WTC11 (cell line): Measurements from ENCODE around the gene XKR7. TPM values are rescaled to one million over a fixed set of nuclear protein-coding genes. Genes with fewer than 3 reads are reported as not detected.

Experiments
- ATAC-seq: fragments of 200-7000 bp; cut with Tn5 transposase; 2 replicates; pipeline ENCODE4 v1.10.0; 2021; ENCODE audit warnings: mild to moderate bottlenecking, moderate library complexity
- CTCF ChIA-PET: fragments of 300-600 bp; sonication (Branson Sonifier 250); formaldehyde crosslinking; loops from one replicate; lab custom pipeline; 2021; ENCODE audit warnings: antibody characterized with exemption; lab: Charles Lee
- POLR2A ChIA-PET: fragments of 350-600 bp; sonication (Branson Sonifier 250); formaldehyde crosslinking; loops from one replicate; lab custom pipeline; 2021; ENCODE audit warnings: antibody characterized with exemption; lab: Charles Lee
- DNase-seq: peaks from one replicate; pipeline ENCODE4 v3.0.0; 2021; ENCODE audit warnings: low spot score
- H3K27ac Mint-ChIP-seq: 2 replicates; pipeline ENCODE4 v1.8.0; 2021; ENCODE audit warnings: mixed read lengths
- H3K27me3 Mint-ChIP-seq: 2 replicates; pipeline ENCODE4 v1.8.0; 2021; ENCODE audit warnings: low read depth, mild to moderate bottlenecking, moderate library complexity, mixed read lengths
- H3K36me3 Mint-ChIP-seq: 2 replicates; pipeline ENCODE4 v1.8.0; 2021; ENCODE audit warnings: mixed read lengths
- H3K4me1 Mint-ChIP-seq: 2 replicates; pipeline ENCODE4 v1.8.0; 2022; ENCODE audit warnings: mixed read lengths
- H3K4me3 Mint-ChIP-seq: 2 replicates; pipeline ENCODE4 v1.8.0; 2021; ENCODE audit warnings: mild to moderate bottlenecking, moderate library complexity, mixed read lengths
- H3K9me3 Mint-ChIP-seq: 2 replicates; pipeline ENCODE4 v1.8.0; 2021; ENCODE audit warnings: mixed read lengths
- AFF4 ChIP-seq: sonication (generic); formaldehyde crosslinking; IDR thresholded peaks from 2 replicates; pipeline ENCODE4 v1.8.1; 2023; ENCODE audit warnings: mild to moderate bottlenecking, missing genetic modification reagents, borderline replicate concordance
- ELF4 ChIP-seq: sonication (generic); formaldehyde crosslinking; IDR thresholded peaks from 2 replicates; pipeline ENCODE4 v1.8.1; 2022; ENCODE audit warnings: low read depth, mild to moderate bottlenecking, moderate library complexity, missing genetic modification reagents
- ETV6 ChIP-seq: sonication (generic); formaldehyde crosslinking; IDR thresholded peaks from 2 replicates; pipeline ENCODE4 v1.8.1; 2022; ENCODE audit warnings: mild to moderate bottlenecking, missing genetic modification reagents
- FOXJ3 ChIP-seq: sonication (generic); formaldehyde crosslinking; IDR thresholded peaks from 2 replicates; pipeline ENCODE4 v1.9.0; 2021; ENCODE audit warnings: missing genetic modification reagents, mild to moderate bottlenecking, borderline replicate concordance
- FOXP4 ChIP-seq: sonication (generic); formaldehyde crosslinking; IDR thresholded peaks from 2 replicates; pipeline ENCODE4 v1.8.0; 2022; ENCODE audit warnings: mild to moderate bottlenecking, missing genetic modification reagents
- JUN ChIP-seq: sonication (generic); formaldehyde crosslinking; IDR thresholded peaks from 2 replicates; pipeline ENCODE4 v1.8.0; 2023; ENCODE audit warnings: mild to moderate bottlenecking, missing genetic modification reagents
- KAT7 ChIP-seq: sonication (generic); formaldehyde crosslinking; IDR thresholded peaks from 2 replicates; pipeline ENCODE4 v1.8.1; 2023; ENCODE audit warnings: missing genetic modification reagents, mild to moderate bottlenecking, borderline replicate concordance
- NFE2L1 ChIP-seq: sonication (generic); formaldehyde crosslinking; IDR thresholded peaks from 2 replicates; pipeline ENCODE4 v1.8.1; 2023; ENCODE audit warnings: missing genetic modification reagents
- NR2C2 ChIP-seq: sonication (generic); formaldehyde crosslinking; IDR thresholded peaks from 2 replicates; pipeline ENCODE4 v1.8.0; 2022; ENCODE audit warnings: mild to moderate bottlenecking, missing genetic modification reagents
- PRRX2 ChIP-seq: fragments of 250-450 bp; sonication (Bioruptor Pico); IDR thresholded peaks from 2 replicates; pipeline ENCODE4 v1.8.0; 2021; ENCODE audit warnings: mild to moderate bottlenecking
- RELA ChIP-seq: sonication (generic); formaldehyde crosslinking; IDR thresholded peaks from 2 replicates; pipeline ENCODE4 v1.8.1; 2022; ENCODE audit warnings: missing genetic modification reagents, mild to moderate bottlenecking, borderline replicate concordance
- STAT6 ChIP-seq: sonication (generic); formaldehyde crosslinking; conservative IDR thresholded peaks from 2 replicates; pipeline ENCODE4 v1.8.1; 2023; ENCODE audit warnings: mild to moderate bottlenecking, low read depth, missing genetic modification reagents, moderate library complexity
- USF1 ChIP-seq: sonication (generic); formaldehyde crosslinking; IDR thresholded peaks from 2 replicates; pipeline ENCODE4 v1.8.0; 2022; ENCODE audit warnings: mild to moderate bottlenecking, missing genetic modification reagents
- ZNF121 ChIP-seq: sonication (generic); formaldehyde crosslinking; IDR thresholded peaks from 2 replicates; pipeline ENCODE4 v1.8.0; 2023; ENCODE audit warnings: missing genetic modification reagents
- ZNF219 ChIP-seq: sonication (generic); formaldehyde crosslinking; IDR thresholded peaks from 2 replicates; pipeline ENCODE4 v1.8.0; 2023; ENCODE audit warnings: missing genetic modification reagents, mild to moderate bottlenecking, borderline replicate concordance
- total RNA-seq: library from RNA; stranded (reverse); gene quantifications from 3 replicates; pipeline ENCODE4 v1.2.3, GENCODE V29; 2021

The XKR7 gene
- total RNA-seq, 1 experiment from 2014 or later = 2.5 TPM

GRCh38 chr20:31936420-31936819 lies 31.5 kb upstream of the XKR7 start:
- DNase-seq (no peak), ATAC-seq (0 out of 2 replicates have a peak, but pooled peaks have one; percentile 13)
- Mint-ChIP-seq H3K36me3 (no peaks in the 10 kb centered on the region), H3K4me1 (peaks cover 8% of the 10 kb centered on the region), H3K27ac (no peak overlapping the region), H3K4me3 (no peak overlapping the region), H3K9me3 (no peaks in the 10 kb centered on the region), H3K27me3 (no peaks in the 10 kb centered on the region; the same call in 1 of the 2 replicates)
- ChIA-PET POLR2A (interaction anchor here (0.7 kb wide), 1 partner anchor 72 kb away, joined by 3 read pairs; no protein-coding TSS in a partner anchor), CTCF (interaction anchor here (1.0 to 4.1 kb wide), 10 partner anchors 8 to 90 kb away, joined by 3 to 69 read pairs (median 6); partner anchors contain the start of gene PDRG1)
- TF ChIP-seq PRRX2 (CRISPR knock-in tag) (no peak), ZNF121 (no peak), AFF4 (CRISPR knock-in tag) (no peak), NFE2L1 (no peak), JUN (CRISPR knock-in tag) (no peak), KAT7 (no peak)

GRCh38 chr20:31937820-31938219 lies 30.1 kb upstream of the XKR7 start:
- TF ChIP-seq FOXJ3 (no peak), FOXP4 (CRISPR knock-in tag) (no peak), ELF4 (CRISPR knock-in tag) (no peak), USF1 (CRISPR knock-in tag) (no peak), STAT6 (CRISPR knock-in tag) (no peak), RELA (CRISPR knock-in tag) (no peak), ETV6 (CRISPR knock-in tag) (no peak), NR2C2 (CRISPR knock-in tag) (no peak), ZNF219 (no peak)
- Mint-ChIP-seq H3K4me1 (peaks cover 8% of the 10 kb centered on the region), H3K9me3 (no peaks in the 10 kb centered on the region), H3K27me3 (no peaks in the 10 kb centered on the region; the same call in 1 of the 2 replicates), H3K4me3 (no peak overlapping the region), H3K36me3 (no peaks in the 10 kb centered on the region), H3K27ac (no peak overlapping the region)
- no peak for DNase-seq
- ChIA-PET CTCF (interaction anchor here (0.7 to 4.1 kb wide), 8 partner anchors 14 to 91 kb away, joined by 3 to 69 read pairs (median 4); partner anchors contain the start of gene PDRG1), POLR2A (no interaction called here)
- ATAC-seq = no peak
